ENCODE data around the gene DALRD3.

DALRD3 gene

DNA sequence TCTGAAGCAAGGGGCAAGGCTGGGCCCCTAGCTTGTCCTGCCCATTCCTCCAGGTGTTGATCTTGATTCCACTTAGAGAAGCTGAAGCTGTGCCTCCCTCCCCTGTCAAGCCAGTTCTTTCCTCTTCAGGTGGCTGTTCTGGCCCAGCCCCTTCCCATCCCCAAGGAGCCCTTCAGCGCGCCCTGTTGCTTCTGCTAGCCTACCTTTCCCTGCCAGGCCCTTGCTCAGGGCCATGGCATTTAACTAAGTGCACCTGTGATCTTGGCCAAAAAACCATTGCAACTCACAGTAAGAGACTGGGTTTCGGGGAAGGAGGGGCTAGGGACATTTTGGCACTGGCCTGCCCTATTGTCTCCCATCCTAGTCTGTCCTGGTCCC lies 13.1 kb downstream of the DALRD3 start:
- no peak for ATAC-seq (ENCODE audit: low read depth)
- Mint-ChIP-seq H3K4me3 (no peak overlapping the region), H3K27me3 (no peaks in the 10 kb centered on the region), H3K4me1 (peaks cover 19% of the 10 kb centered on the region), H3K27ac (no peak overlapping the region), H3K36me3 (no peaks in the 10 kb centered on the region), H3K9me3 (no peaks in the 10 kb centered on the region)
- no peak for DNase-seq (ENCODE audit: low spot score in 2 of 2)

DNA sequence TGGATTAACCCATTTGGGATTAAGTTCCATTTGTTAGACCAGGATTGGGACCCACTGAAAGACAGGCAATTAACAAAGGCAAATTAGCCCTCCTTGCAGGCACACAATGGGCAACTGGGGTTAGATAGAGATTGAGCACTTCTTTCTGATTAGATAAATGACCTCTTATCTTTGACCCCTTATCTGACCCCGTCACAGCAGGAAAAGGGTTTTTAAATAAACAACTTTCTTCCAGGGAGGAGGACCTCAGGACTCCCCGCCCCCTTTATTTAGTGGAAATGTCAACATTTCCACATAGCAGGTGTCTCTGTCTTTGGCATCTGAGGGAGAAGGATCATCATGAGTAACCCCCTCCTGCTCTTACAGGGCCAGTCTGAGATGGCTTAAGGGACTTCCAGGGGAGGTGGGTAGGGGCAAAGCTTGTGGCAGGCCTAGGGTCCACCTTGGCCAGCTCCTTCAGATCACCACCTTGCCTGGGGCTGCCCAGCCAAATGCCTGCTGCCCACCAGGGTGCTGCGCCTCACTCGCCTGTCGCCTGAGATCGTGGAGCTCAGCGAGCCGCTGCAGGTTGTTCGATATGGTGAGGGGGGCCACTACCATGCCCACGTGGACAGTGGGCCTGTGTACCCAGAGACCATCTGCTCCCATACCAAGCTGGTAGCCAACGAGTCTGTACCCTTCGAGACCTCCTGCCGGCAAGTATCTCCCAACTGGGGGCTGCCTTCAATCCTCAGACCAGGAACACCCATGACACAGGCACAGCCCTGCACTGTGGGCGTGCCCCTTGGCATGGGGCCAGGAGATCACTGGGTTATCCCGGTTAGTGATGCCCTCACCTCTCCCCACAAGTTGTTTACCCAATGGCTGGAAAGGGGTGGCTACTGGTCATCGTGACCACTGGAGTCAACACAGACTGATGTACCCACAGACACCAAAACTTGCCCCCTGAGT lies 13.8 kb downstream of the DALRD3 start:
- Mint-ChIP-seq H3K27ac (no peak overlapping the region), H3K4me3 (no peak overlapping the region), H3K9me3 (no peaks in the 10 kb centered on the region)

GRCh38 chr3:49001155-49001554 lies 17.2 kb downstream of the DALRD3 start:
- no peaks in the 10 kb centered on the region for H3K27me3 Mint-ChIP-seq
- ATAC-seq (ENCODE audit: low read depth) (no peak), DNase-seq (ENCODE audit: low spot score in 2 of 2) (no peak)
- H3K36me3 Mint-ChIP-seq: no peaks in the 10 kb centered on the region
- no peak overlapping the region for H3K27ac Mint-ChIP-seq
- peaks cover 2% of the 10 kb centered on the region for H3K4me1 Mint-ChIP-seq
- H3K4me3 Mint-ChIP-seq: no peak overlapping the region
- no peaks in the 10 kb centered on the region for H3K9me3 Mint-ChIP-seq

More for the DNA sequence above, 13.8 kb downstream of the DALRD3 start:
- no peak for ATAC-seq (ENCODE audit: low read depth)
- DNase-seq (ENCODE audit: low spot score in 2 of 2): no peak
- Mint-ChIP-seq H3K36me3 (no peaks in the 10 kb centered on the region), H3K4me1 (peaks cover 19% of the 10 kb centered on the region), H3K27me3 (no peaks in the 10 kb centered on the region)

DNA sequence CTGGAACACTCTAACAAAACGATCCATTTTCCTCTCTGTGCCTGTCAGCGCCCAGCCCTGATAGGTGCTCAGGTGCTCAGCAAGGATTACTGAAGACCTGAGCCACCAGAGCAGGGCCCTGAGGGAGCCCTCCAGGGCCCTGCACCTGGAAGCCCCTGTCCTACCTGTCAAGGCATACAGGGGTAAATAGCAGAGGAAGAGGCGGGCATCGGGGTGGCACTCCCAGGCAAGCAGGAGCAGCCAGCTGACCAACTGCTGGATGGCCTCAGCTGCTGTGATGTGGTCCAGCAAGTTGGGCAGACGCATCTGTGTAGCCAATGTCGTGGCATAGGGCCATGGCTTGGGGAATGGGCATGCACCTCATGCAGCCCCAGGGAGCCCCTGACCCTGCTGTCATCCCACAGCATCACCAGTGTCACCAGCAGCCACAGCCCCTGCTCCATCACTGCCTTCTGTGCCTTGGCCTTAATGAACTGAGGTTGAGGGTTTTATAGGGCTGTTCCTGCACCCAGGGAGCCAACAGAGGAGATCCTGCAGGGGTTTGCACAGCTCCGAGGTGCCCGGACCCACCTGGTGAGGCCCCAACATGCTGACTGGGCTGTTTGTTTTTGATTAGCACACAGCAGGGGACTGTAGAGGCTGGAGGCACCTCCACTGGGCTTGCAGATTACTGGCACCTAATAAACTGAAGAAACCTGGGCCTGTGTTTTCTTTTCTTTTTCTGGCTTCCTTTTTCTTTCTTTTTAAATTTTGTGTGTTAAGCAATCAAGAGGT lies 19.1 kb downstream of the DALRD3 start:
- H3K9me3 Mint-ChIP-seq: no peaks in the 10 kb centered on the region

GRCh38 chr3:48997714-48998637 lies 20.4 kb downstream of the DALRD3 start:
- H3K36me3 Mint-ChIP-seq: peaks cover 6% of the 10 kb centered on the region
- peaks cover 7% of the 10 kb centered on the region for H3K4me1 Mint-ChIP-seq
- no peaks in the 10 kb centered on the region for H3K9me3 Mint-ChIP-seq
- DNase-seq (ENCODE audit: low spot score in 2 of 2) (no peak), ATAC-seq (ENCODE audit: low read depth) (no peak)
- H3K27me3 Mint-ChIP-seq: no peaks in the 10 kb centered on the region
- no peak overlapping the region for H3K27ac Mint-ChIP-seq
- no peak overlapping the region for H3K4me3 Mint-ChIP-seq

More for the DNA sequence above, 19.1 kb downstream of the DALRD3 start:
- H3K27ac Mint-ChIP-seq: peak overlapping the region; percentile 15
- H3K4me3 Mint-ChIP-seq: no peak overlapping the region
- H3K36me3 Mint-ChIP-seq: peaks cover 6% of the 10 kb centered on the region
- H3K27me3 Mint-ChIP-seq: no peaks in the 10 kb centered on the region
- DNase-seq (ENCODE audit: low spot score in 2 of 2) (no peak), ATAC-seq (ENCODE audit: low read depth) (no peak)
- peaks cover 5% of the 10 kb centered on the region for H3K4me1 Mint-ChIP-seq

GRCh38 chr3:48997102-48997635 lies 21.2 kb downstream of the DALRD3 start:
- no peak for DNase-seq (ENCODE audit: low spot score in 2 of 2)
- peaks cover 7% of the 10 kb centered on the region for H3K4me1 Mint-ChIP-seq
- H3K36me3 Mint-ChIP-seq: peaks cover 6% of the 10 kb centered on the region
- no peak for ATAC-seq (ENCODE audit: low read depth)
- no peaks in the 10 kb centered on the region for H3K27me3 Mint-ChIP-seq
- H3K27ac Mint-ChIP-seq: no peak overlapping the region
- no peak overlapping the region for H3K4me3 Mint-ChIP-seq
- no peaks in the 10 kb centered on the region for H3K9me3 Mint-ChIP-seq

GRCh38 chr3:48996640-48997039 lies 21.7 kb downstream of the DALRD3 start:
- H3K9me3 Mint-ChIP-seq: no peaks in the 10 kb centered on the region
- peaks cover 8% of the 10 kb centered on the region for H3K4me1 Mint-ChIP-seq
- H3K4me3 Mint-ChIP-seq: no peak overlapping the region
- ATAC-seq (ENCODE audit: low read depth) (no peak), DNase-seq (ENCODE audit: low spot score in 2 of 2) (no peak)
- no peaks in the 10 kb centered on the region for H3K27me3 Mint-ChIP-seq
- H3K27ac Mint-ChIP-seq: no peak overlapping the region
- H3K36me3 Mint-ChIP-seq: peaks cover 6% of the 10 kb centered on the region

- Mint-ChIP-seq H3K27me3 (no peaks in the 10 kb centered on the region), H3K36me3 (peaks cover 6% of the 10 kb centered on the region), H3K4me1 (peaks cover 24% of the 10 kb centered on the region), H3K4me3 (no peak overlapping the region), H3K9me3 (no peaks in the 10 kb centered on the region), H3K27ac (no peak overlapping the region)
- no peak for ATAC-seq (ENCODE audit: low read depth)
- no peak for DNase-seq (ENCODE audit: low spot score in 2 of 2)
Observed at GRCh38 chr3:48993834-48994233, 24.5 kb downstream of the DALRD3 start.

GRCh38 chr3:48991851-48992545 lies 26.4 kb downstream of the DALRD3 start:
- ATAC-seq (ENCODE audit: low read depth) (no peak), DNase-seq (ENCODE audit: low spot score in 2 of 2) (no peak)
- H3K27me3 Mint-ChIP-seq: no peaks in the 10 kb centered on the region
- peaks cover 27% of the 10 kb centered on the region for H3K4me1 Mint-ChIP-seq
- H3K4me3 Mint-ChIP-seq: peak overlapping the region; percentile 43
- peak overlapping the region; percentile 89 for H3K27ac Mint-ChIP-seq
- H3K9me3 Mint-ChIP-seq: no peaks in the 10 kb centered on the region
- peaks cover 6% of the 10 kb centered on the region for H3K36me3 Mint-ChIP-seq

GRCh38 chr3:48990636-48991469 lies 27.5 kb downstream of the DALRD3 start:
- H3K4me1 Mint-ChIP-seq: peaks cover 27% of the 10 kb centered on the region
- ATAC-seq (ENCODE audit: low read depth): peak; percentile 20

DNA sequence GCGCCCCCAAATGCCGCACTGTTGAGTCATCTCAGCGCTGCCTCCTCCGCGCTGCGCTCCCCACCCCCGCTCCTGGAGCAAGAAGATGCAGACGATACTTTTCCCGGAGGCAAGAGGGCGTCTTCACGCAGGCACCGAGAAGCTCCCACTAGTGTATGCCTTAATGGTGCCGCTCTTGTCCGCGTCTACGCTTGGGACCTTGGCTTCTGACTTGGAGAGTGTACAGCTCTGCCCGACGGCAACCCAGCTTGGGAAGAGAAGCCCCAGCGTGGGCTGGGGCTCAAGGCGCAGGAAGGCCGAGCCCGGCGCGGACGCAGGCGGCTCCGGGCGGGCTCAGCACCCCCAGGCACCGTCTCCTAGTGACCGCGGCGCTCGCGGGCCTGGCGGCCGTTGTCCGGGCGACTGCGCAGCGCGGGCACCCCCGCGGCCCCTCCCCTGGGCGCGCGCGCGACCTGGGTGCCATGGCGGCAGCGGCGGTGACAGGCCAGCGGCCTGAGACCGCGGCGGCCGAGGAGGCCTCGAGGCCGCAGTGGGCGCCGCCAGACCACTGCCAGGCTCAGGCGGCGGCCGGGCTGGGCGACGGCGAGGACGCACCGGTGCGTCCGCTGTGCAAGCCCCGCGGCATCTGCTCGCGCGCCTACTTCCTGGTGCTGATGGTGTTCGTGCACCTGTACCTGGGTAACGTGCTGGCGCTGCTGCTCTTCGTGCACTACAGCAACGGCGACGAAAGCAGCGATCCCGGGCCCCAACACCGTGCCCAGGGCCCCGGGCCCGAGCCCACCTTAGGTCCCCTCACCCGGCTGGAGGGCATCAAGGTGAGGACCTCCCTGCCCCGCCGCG lies 28.4 kb downstream of the DALRD3 start, which contains the start of gene P4HTM:
P4HTM (plus strand) TSS at position 446 of the 840 bp plus-strand sequence; CDS start at position 462, 16 bp downstream.
- H3K27me3 Mint-ChIP-seq: no peaks in the 10 kb centered on the region
- peak within 1 kb of the TSS; percentile 94 for H3K4me3 Mint-ChIP-seq
- peaks cover 25% of the 10 kb centered on the region for H3K4me1 Mint-ChIP-seq
- peaks cover 3% of the 10 kb centered on the region for H3K36me3 Mint-ChIP-seq
- H3K27ac Mint-ChIP-seq: peak within 1 kb of the TSS; percentile 89
- ATAC-seq (ENCODE audit: low read depth): peak; percentile 71
- H3K9me3 Mint-ChIP-seq: no peaks in the 10 kb centered on the region
- DNase-seq (ENCODE audit: low spot score in 2 of 2): peak; percentile 26 to 56

More at GRCh38 chr3:48990636-48991469, 27.5 kb downstream of the DALRD3 start:
- no peak for DNase-seq (ENCODE audit: low spot score in 2 of 2)
- Mint-ChIP-seq H3K36me3 (peaks cover 6% of the 10 kb centered on the region), H3K27ac (peak overlapping the region; percentile 89), H3K4me3 (peak overlapping the region; percentile 94), H3K9me3 (no peaks in the 10 kb centered on the region), H3K27me3 (no peaks in the 10 kb centered on the region)
